Mucosa of stomach (tissue), 1 donor: ENCODE data around the gene TREH.

Source experiments
- H3K27me3 ChIP-seq: one replicate; pipeline ENCODE4 v1.7.0; 2013; ENCODE audit warnings: mild to moderate bottlenecking, low read length; ENCODE audit not compliant: control insufficient read depth, insufficient read depth
- H3K36me3 ChIP-seq: one replicate; pipeline ENCODE4 v1.7.0; 2013; ENCODE audit warnings: low read length; ENCODE audit not compliant: control insufficient read depth, insufficient read depth
- H3K4me1 ChIP-seq: one replicate; pipeline ENCODE4 v1.7.0; 2013; ENCODE audit warnings: mild to moderate bottlenecking, low read length; ENCODE audit not compliant: control insufficient read depth, insufficient read depth
- H3K4me3 ChIP-seq: one replicate; pipeline ENCODE4 v1.7.0; 2013; ENCODE audit warnings: low read length
- H3K9ac ChIP-seq: one replicate; pipeline ENCODE4 v1.7.0; 2013; ENCODE audit warnings: mild to moderate bottlenecking, low read length, moderate library complexity
- H3K9me3 ChIP-seq: one replicate; pipeline ENCODE4 v1.7.0; 2013; ENCODE audit warnings: mild to moderate bottlenecking, low read length, moderate library complexity; ENCODE audit not compliant: control insufficient read depth
- donor health status: Pancreatic carcinoma.

Gene TREH

GRCh38 chr11:118628861-118629549 is 50.4 kb downstream of the TREH start:
- H3K9ac ChIP-seq: no peak overlapping the region
- peaks cover 11% of the 10 kb centered on the region for H3K36me3 ChIP-seq
- H3K27me3 ChIP-seq: no peaks in the 10 kb centered on the region
- H3K4me3 ChIP-seq: no peak overlapping the region
- peaks cover 49% of the 10 kb centered on the region for H3K4me1 ChIP-seq
- no peaks in the 10 kb centered on the region for H3K9me3 ChIP-seq

- Histone ChIP-seq H3K9me3 (no peaks in the 10 kb centered on the region), H3K27me3 (no peaks in the 10 kb centered on the region), H3K4me1 (peaks cover 43% of the 10 kb centered on the region), H3K36me3 (peaks cover 11% of the 10 kb centered on the region), H3K9ac (no peak overlapping the region), H3K4me3 (no peak overlapping the region)
Measured at GRCh38 chr11:118628432-118628831, 51.0 kb downstream of the TREH start.

GRCh38 chr11:118628031-118628430 is 51.4 kb downstream of the TREH start:
- H3K9ac ChIP-seq: no peak overlapping the region
- peaks cover 11% of the 10 kb centered on the region for H3K36me3 ChIP-seq
- no peaks in the 10 kb centered on the region for H3K27me3 ChIP-seq
- no peak overlapping the region for H3K4me3 ChIP-seq
- H3K9me3 ChIP-seq: no peaks in the 10 kb centered on the region
- H3K4me1 ChIP-seq: peaks cover 45% of the 10 kb centered on the region

GRCh38 chr11:118627566-118627965 is 51.9 kb downstream of the TREH start:
- peaks cover 10% of the 10 kb centered on the region for H3K36me3 ChIP-seq
- no peaks in the 10 kb centered on the region for H3K27me3 ChIP-seq
- H3K4me1 ChIP-seq: peaks cover 50% of the 10 kb centered on the region
- no peak overlapping the region for H3K9ac ChIP-seq
- H3K4me3 ChIP-seq: no peak overlapping the region
- no peaks in the 10 kb centered on the region for H3K9me3 ChIP-seq

- H3K4me1 ChIP-seq: peaks cover 56% of the 10 kb centered on the region
Measured at GRCh38 chr11:118625976-118626375, 53.5 kb downstream of the TREH start.

GRCh38 chr11:118625036-118625690 is 54.3 kb downstream of the TREH start:
- no peaks in the 10 kb centered on the region for H3K36me3 ChIP-seq
- no peak overlapping the region for H3K9ac ChIP-seq
- H3K9me3 ChIP-seq: no peaks in the 10 kb centered on the region
- peaks cover 58% of the 10 kb centered on the region for H3K4me1 ChIP-seq
- no peak overlapping the region for H3K4me3 ChIP-seq
- H3K27me3 ChIP-seq: no peaks in the 10 kb centered on the region

More at GRCh38 chr11:118625976-118626375, 53.5 kb downstream of the TREH start:
- Histone ChIP-seq H3K27me3 (no peaks in the 10 kb centered on the region), H3K9ac (no peak overlapping the region), H3K36me3 (no peaks in the 10 kb centered on the region), H3K9me3 (no peaks in the 10 kb centered on the region), H3K4me3 (no peak overlapping the region)

- Histone ChIP-seq H3K4me3 (no peak overlapping the region), H3K27me3 (no peaks in the 10 kb centered on the region), H3K4me1 (peaks cover 62% of the 10 kb centered on the region), H3K9ac (no peak overlapping the region), H3K9me3 (no peaks in the 10 kb centered on the region), H3K36me3 (no peaks in the 10 kb centered on the region)
Measured at GRCh38 chr11:118623269-118623655, 56.2 kb downstream of the TREH start.

GRCh38 chr11:118622376-118623268 is 56.8 kb downstream of the TREH start:
- H3K4me3 ChIP-seq: no peak overlapping the region
- no peaks in the 10 kb centered on the region for H3K36me3 ChIP-seq
- H3K9me3 ChIP-seq: no peaks in the 10 kb centered on the region
- H3K4me1 ChIP-seq: peaks cover 62% of the 10 kb centered on the region
- H3K27me3 ChIP-seq: no peaks in the 10 kb centered on the region
- no peak overlapping the region for H3K9ac ChIP-seq

GRCh38 chr11:118621784-118622375 is 57.6 kb downstream of the TREH start:
- peaks cover 62% of the 10 kb centered on the region for H3K4me1 ChIP-seq

GRCh38 chr11:118621071-118621783 is 58.2 kb downstream of the TREH start:
- Histone ChIP-seq H3K36me3 (no peaks in the 10 kb centered on the region), H3K4me1 (peaks cover 62% of the 10 kb centered on the region), H3K9me3 (no peaks in the 10 kb centered on the region), H3K27me3 (no peaks in the 10 kb centered on the region), H3K9ac (peak overlapping the region; percentile 66), H3K4me3 (peak overlapping the region; percentile 33)

More at GRCh38 chr11:118621784-118622375, 57.6 kb downstream of the TREH start:
- H3K4me3 ChIP-seq: peak overlapping the region; percentile 33
- H3K9ac ChIP-seq: peak overlapping the region; percentile 66
- no peaks in the 10 kb centered on the region for H3K9me3 ChIP-seq
- H3K36me3 ChIP-seq: no peaks in the 10 kb centered on the region
- no peaks in the 10 kb centered on the region for H3K27me3 ChIP-seq

GRCh38 chr11:118620529-118621070 is 58.9 kb downstream of the TREH start:
- Histone ChIP-seq H3K9me3 (no peaks in the 10 kb centered on the region), H3K36me3 (no peaks in the 10 kb centered on the region), H3K27me3 (no peaks in the 10 kb centered on the region), H3K9ac (peak overlapping the region; percentile 66), H3K4me1 (peaks cover 56% of the 10 kb centered on the region), H3K4me3 (peak overlapping the region; percentile 33)
